Measurements from ENCODE around the gene KCNK5. TPM values are rescaled to one million over a fixed set of nuclear protein-coding genes. Genes with fewer than 3 reads are reported as not detected.

KCNK5 gene
- total and polyA plus RNA-seq, 2 of the 8 experiments (the other 6 are each of a cell fraction or from before 2014, with no cell fraction given) = 20.9 to 44.3 TPM

- TF ChIP-seq CTCF (IDR thresholded peaks at IDR 0.05; ENCODE audit: control extremely low read depth in 1 of 3, insufficient read depth in 1 of 3, low read depth in 1 of 3, low read length in 3 of 3) = no peak
- TF ChIP-seq JUND (IDR thresholded peaks at IDR 0.05; ENCODE audit: low read length) = no peak
- no peak for TF ChIP-seq RAD21 (IDR thresholded peaks at IDR 0.05 in 1 of 2, conservative IDR thresholded peaks at IDR 0.05 in 1 of 2; ENCODE audit: low read depth in 2 of 2, low read length in 2 of 2)
- TF ChIP-seq E2F6 (IDR thresholded peaks at IDR 0.05) = no peak
These were observed 47.2 kb upstream of the KCNK5 start (continued) for GRCh38 chr6:39276379-39276995.
